ENCODE measurements around the gene TLCD5.

TLCD5 gene

DNA sequence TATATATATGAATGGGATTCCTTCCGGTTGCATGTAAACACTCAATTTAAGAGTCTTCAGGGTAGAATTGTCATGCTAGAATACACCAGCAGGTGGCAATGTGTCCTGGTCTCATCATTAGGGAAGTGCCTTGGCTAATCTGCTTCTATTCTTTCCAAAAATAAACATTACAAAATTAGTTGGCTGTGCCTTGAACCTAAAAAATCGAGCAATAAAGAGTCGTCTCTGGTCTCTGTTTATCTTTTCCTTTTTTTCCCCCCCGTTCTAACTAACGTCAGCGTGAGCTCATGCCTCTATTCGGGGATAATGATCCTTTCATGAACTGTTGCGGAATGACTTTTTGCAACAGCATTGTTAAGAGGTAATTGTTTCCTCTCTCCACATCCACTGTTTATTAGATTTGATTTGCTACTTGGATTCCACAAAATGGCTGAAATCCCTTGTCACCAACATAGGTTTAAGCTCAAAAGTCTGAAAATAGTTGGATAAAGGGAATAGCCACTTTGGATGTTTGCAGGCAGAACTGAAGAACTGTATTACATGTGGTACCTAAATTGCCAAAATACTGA is 9.9 kb downstream of the TLCD5 start:
- CTCF ChIA-PET = interaction anchor here (0.5 to 0.9 kb wide), 7 partner anchors 19 to 610 kb away, joined by 3 to 5 read pairs (median 5); no protein-coding TSS in a partner anchor
- DNase-seq (ENCODE audit: low spot score) = peak; percentile 59
- peak overlapping the region; percentile 96 for H3K27ac ChIP-seq
- POLR2A ChIA-PET (ENCODE audit: low non-redundant PET) = no interaction called here
- TF ChIP-seq CTCF (conservative IDR thresholded peaks at IDR 0.05; ENCODE audit: low read depth) = peak; percentile 43; the same call in 1 of the 2 replicates

GRCh38 chr11:120335556-120335907 is 10.4 kb downstream of the TLCD5 start:
- H3K27ac ChIP-seq = peak overlapping the region; percentile 96
- POLR2A ChIA-PET (ENCODE audit: low non-redundant PET) = no interaction called here
- CTCF ChIA-PET = interaction anchor here (0.5 to 0.9 kb wide), 7 partner anchors 20 to 609 kb away, joined by 3 to 5 read pairs (median 5); no protein-coding TSS in a partner anchor
- DNase-seq (ENCODE audit: low spot score) = peak; percentile 25
- no peak for TF ChIP-seq CTCF (conservative IDR thresholded peaks at IDR 0.05; ENCODE audit: low read depth)

GRCh38 chr11:120335908-120336640 is 11.0 kb downstream of the TLCD5 start, which contains the start of gene ARHGEF12:
Gene ARHGEF12, plus strand, starts transcription at chr11:120336413. Its CDS starts 831 bp downstream, at chr11:120337244.
- ChIA-PET POLR2A (ENCODE audit: low non-redundant PET) (no interaction called here), CTCF (interaction anchor here (0.8 to 1.0 kb wide), 2 partner anchors 77 to 181 kb away, joined by 4 to 5 read pairs; no protein-coding TSS in a partner anchor)
- peak; percentile 63 for TF ChIP-seq CTCF (conservative IDR thresholded peaks at IDR 0.05; ENCODE audit: low read depth)
- peak within 1 kb of the TSS; percentile 96 for H3K27ac ChIP-seq
- peak; percentile 93 for DNase-seq (ENCODE audit: low spot score)

DNA sequence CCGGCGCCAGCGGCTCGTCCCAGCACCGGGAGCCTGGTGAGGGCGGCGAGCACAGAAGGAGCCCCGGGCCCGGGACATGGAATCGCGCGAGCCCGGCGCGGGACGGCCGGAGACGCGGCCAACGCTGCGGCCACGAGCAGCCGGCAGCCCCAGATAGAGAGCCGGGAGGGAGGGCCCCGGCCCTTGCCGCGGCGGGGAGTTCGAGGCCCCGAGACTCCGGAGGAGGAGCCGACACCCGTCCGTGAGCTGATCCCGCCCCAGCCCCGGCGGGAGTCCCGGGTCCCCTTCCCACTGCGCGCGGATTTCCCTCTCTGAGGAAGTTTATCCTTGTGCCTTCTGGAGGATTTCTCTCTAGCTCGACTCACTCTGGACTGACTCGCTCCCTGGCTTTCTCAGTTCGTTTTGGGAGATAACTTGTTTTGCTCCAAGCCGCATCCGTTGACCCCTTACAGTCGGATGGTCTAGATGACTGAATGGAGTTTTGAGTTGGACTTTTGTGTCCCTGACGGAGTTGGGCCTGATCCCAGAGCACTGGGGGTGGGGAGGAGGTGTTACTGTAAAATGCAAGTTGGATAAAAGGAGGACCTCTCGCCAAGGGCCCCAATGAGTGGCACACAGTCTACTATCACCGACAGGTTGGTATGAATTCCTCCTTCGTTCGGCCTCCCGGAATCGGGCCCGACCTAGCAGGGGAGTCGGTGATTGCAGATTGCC is 11.7 kb downstream of the TLCD5 start:
- no peak for TF ChIP-seq CTCF (conservative IDR thresholded peaks at IDR 0.05; ENCODE audit: low read depth)
- no peak for DNase-seq (ENCODE audit: low spot score)
- ChIA-PET POLR2A (ENCODE audit: low non-redundant PET) (no interaction called here), CTCF (interaction anchor here (0.6 to 1.0 kb wide), 2 partner anchors 142 to 182 kb away, joined by 3 to 4 read pairs; no protein-coding TSS in a partner anchor)
- peak overlapping the region; percentile 96 for H3K27ac ChIP-seq

- DNase-seq (ENCODE audit: low spot score) = no peak
- POLR2A ChIA-PET (ENCODE audit: low non-redundant PET) = no interaction called here
- TF ChIP-seq CTCF (conservative IDR thresholded peaks at IDR 0.05; ENCODE audit: low read depth) = no peak
- CTCF ChIA-PET = interaction anchor here (0.6 kb wide), 1 partner anchor 143 kb away, joined by 3 read pairs; no protein-coding TSS in a partner anchor
- H3K27ac ChIP-seq = peak overlapping the region; percentile 96
These were observed 12.4 kb downstream of the TLCD5 start for GRCh38 chr11:120337355-120338106.

Data from RWPE1 (cell line).